Activated T-helper 9 cell treated with anti-CD3 and anti-CD28 coated beads, Interleukin-2, amount 50 U/mL, for 16 hours (primary cell): ENCODE data around the gene RTN1.

Source experiments
- DNase-seq: peaks from one replicate; pipeline ENCODE4 v3.0.0-alpha.2; 2020; ENCODE audit warnings: low read depth

RTN1 gene

GRCh38 chr14:59629444-59630287 is 240.9 kb downstream of the RTN1 start:
- DNase-seq: no peak

- DNase-seq: no peak
Observed at GRCh38 chr14:59627011-59627520, 243.5 kb downstream of the RTN1 start.

- no peak for DNase-seq
Observed at GRCh38 chr14:59622631-59623030, 247.9 kb downstream of the RTN1 start.

GRCh38 chr14:59619061-59619460 is 251.5 kb downstream of the RTN1 start:
- no peak for DNase-seq

- no peak for DNase-seq
Observed at GRCh38 chr14:59601056-59601455, 269.5 kb downstream of the RTN1 start.

GRCh38 chr14:59600211-59600945 is 270.2 kb downstream of the RTN1 start:
- DNase-seq: no peak

GRCh38 chr14:59595071-59595470 is 275.5 kb downstream of the RTN1 start:
- no peak for DNase-seq

GRCh38 chr14:59591641-59592370 is 278.8 kb downstream of the RTN1 start:
- no peak for DNase-seq

- no peak for DNase-seq
Observed at GRCh38 chr14:59588101-59588500, 282.5 kb downstream of the RTN1 start.

GRCh38 chr14:59585891-59586554 is 284.6 kb downstream of the RTN1 start:
- DNase-seq: no peak

- DNase-seq: no peak
Observed at GRCh38 chr14:59583755-59584154, 286.8 kb downstream of the RTN1 start.

- no peak for DNase-seq
Observed at GRCh38 chr14:59582845-59583509, 287.6 kb downstream of the RTN1 start.

GRCh38 chr14:59582161-59582560 is 288.4 kb downstream of the RTN1 start:
- no peak for DNase-seq

- DNase-seq: no peak
Observed at GRCh38 chr14:59580911-59581310, 289.7 kb downstream of the RTN1 start.

- peak; percentile 74 for DNase-seq
Observed at GRCh38 chr14:59576332-59577294, 294.0 kb downstream of the RTN1 start, which contains the start of gene CCDC175. CCDC175 (minus strand) TSS chr14:59576812; CDS start chr14:59576775, 37 bp downstream.

GRCh38 chr14:59570122-59570521 is 300.5 kb downstream of the RTN1 start:
- DNase-seq: no peak

- no peak for DNase-seq
Observed at GRCh38 chr14:59566725-59567124, 303.9 kb downstream of the RTN1 start.

- DNase-seq: no peak
Observed at GRCh38 chr14:59566296-59566695, 304.3 kb downstream of the RTN1 start.

- DNase-seq: no peak
Observed at GRCh38 chr14:59565087-59565486, 305.5 kb downstream of the RTN1 start.

- no peak for DNase-seq
Observed at GRCh38 chr14:59564366-59564765, 306.2 kb downstream of the RTN1 start.
